HepG2 (cell line): Measurements from ENCODE around the gene ZFHX3. TPM values are rescaled to one million over a fixed set of nuclear protein-coding genes. Genes with fewer than 3 reads are reported as not detected.
A peak's percentile ranks its signal among the peaks of the same experiment; 100 is the strongest.

Experiments used
- FOXP1 ChIP-seq, 2 experiments: fragments of 450-650 bp in 1 of 2; IDR thresholded peaks; 2 replicates each; pipeline ENCODE4 v1.6.1; 2017 to 2018; ENCODE audit warnings: antibody characterized with exemption in 1 of 2
- HDAC2 ChIP-seq: sonication (generic); formaldehyde crosslinking; IDR thresholded peaks from 2 replicates; pipeline ENCODE4 v1.4.0; 2020; ENCODE audit warnings: missing genetic modification reagents
- NFIC ChIP-seq: IDR thresholded peaks from 2 replicates; pipeline ENCODE4 v1.6.1; 2012; ENCODE audit warnings: mild to moderate bottlenecking, low read length, inconsistent platforms
- SAP130 ChIP-seq: IDR thresholded peaks from 2 replicates; pipeline ENCODE4 v1.6.1; 2016; ENCODE audit warnings: low read depth
- SMAD3 ChIP-seq: sonication (generic); formaldehyde crosslinking; IDR thresholded peaks from 2 replicates; pipeline ENCODE4 v1.4.0; 2020; ENCODE audit warnings: missing genetic modification reagents
- SOX5 ChIP-seq: IDR thresholded peaks from 2 replicates; pipeline ENCODE4 v1.6.1; 2016; ENCODE audit warnings: borderline replicate concordance
- ZIK1 ChIP-seq: sonication (generic); formaldehyde crosslinking; IDR thresholded peaks from 2 replicates; pipeline ENCODE4 v1.5.0; 2020; ENCODE audit warnings: mild to moderate bottlenecking, low read depth, missing genetic modification reagents, borderline replicate concordance
- ZNF121 ChIP-seq: sonication (generic); formaldehyde crosslinking; IDR thresholded peaks from 2 replicates; pipeline ENCODE4 v1.5.0; 2020; ENCODE audit warnings: mild to moderate bottlenecking, missing genetic modification reagents
- ZNF749 ChIP-seq: sonication (generic); formaldehyde crosslinking; IDR thresholded peaks from 2 replicates; pipeline ENCODE4 v1.8.0; 2022; ENCODE audit warnings: mild to moderate bottlenecking, missing genetic modification reagents, moderate library complexity, borderline replicate concordance
- polyA plus RNA-seq, 8 experiments: library from polyadenylated mRNA; depleted of rRNA in 3 of 8; stranded (reverse) in 7 of 8; unstranded in 1 of 8; fragments of >200 nt; fragmentation: Illumina TruSeq in 4 of 8; extraction: Trizol in 4 of 8; gene quantifications; 2 replicates each; pipeline versions ENCODE4 v1.2.1 to v1.2.3, GENCODE V29; 2011 to 2016; ENCODE audit warnings: low read depth in 4 of 8, missing spikeins in 1 of 8, mixed read lengths in 1 of 8; ENCODE audit not compliant: insufficient read depth in 1 of 8
- total RNA-seq, 5 experiments: library from RNA; depleted of rRNA; stranded (reverse); fragments of >200 nt; fragmentation: Illumina TruSeq; extraction: Trizol; gene quantifications; 2 replicates each; pipeline ENCODE4 v1.2.3, GENCODE V29; 2016; ENCODE audit warnings: low read depth in 1 of 5
- TF ChIP-seq, protein P1 (sequence below): sonication (generic); formaldehyde crosslinking; IDR thresholded peaks from 2 replicates; pipeline ENCODE4 v1.4.0; 2020; ENCODE audit warnings: missing genetic modification reagents, borderline replicate concordance
- TF ChIP-seq, protein P2 (sequence below): sonication (generic); formaldehyde crosslinking; IDR thresholded peaks from 2 replicates; pipeline ENCODE4 v1.8.1; 2023; ENCODE audit warnings: mild to moderate bottlenecking, missing genetic modification reagents
- TF ChIP-seq, protein P3 (sequence below): sonication (generic); formaldehyde crosslinking; IDR thresholded peaks from 2 replicates; pipeline ENCODE4 v1.4.0; 2020; ENCODE audit warnings: mild to moderate bottlenecking, missing genetic modification reagents
- TF ChIP-seq, protein P4 (sequence below): sonication (generic); formaldehyde crosslinking; conservative IDR thresholded peaks from 2 replicates; pipeline ENCODE4 v1.4.0; 2020; ENCODE audit warnings: mild to moderate bottlenecking, missing genetic modification reagents, moderate library complexity

Gene ZFHX3
- total and polyA plus RNA-seq, 2 of the 13 experiments (the other 11 are each of a cell fraction or from before 2014, with no cell fraction given) = 5.0 to 6.0 TPM

DNA sequence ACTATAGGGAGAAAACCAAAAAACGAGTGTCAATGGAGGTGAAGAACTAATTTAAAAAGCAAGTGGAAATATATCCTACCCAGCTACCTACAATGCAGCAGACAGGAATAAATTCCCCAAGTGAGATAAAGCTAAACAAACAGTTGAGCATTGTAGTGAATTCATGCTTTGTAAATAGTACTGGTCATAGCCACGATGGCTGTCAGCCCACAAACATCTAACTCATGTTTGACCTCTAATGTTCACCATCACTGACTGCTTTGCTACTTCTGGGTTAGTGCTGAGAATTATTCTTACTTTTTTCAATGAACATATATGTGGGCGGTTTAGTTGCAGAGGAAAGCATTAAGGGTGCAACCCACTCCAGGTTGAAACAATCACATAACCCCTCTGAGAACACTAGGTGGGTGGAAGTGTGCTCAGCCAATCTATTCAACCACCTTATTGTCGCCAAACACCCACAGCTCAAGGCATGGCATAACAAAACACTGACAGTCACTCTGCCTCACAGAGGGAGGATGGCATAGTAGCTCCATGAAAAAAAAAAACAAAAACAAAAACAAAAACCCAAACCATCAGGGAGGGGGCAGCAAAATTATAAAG is 264.1 kb downstream of the ZFHX3 start (continued):
- TF ChIP-seq, protein P1, sequence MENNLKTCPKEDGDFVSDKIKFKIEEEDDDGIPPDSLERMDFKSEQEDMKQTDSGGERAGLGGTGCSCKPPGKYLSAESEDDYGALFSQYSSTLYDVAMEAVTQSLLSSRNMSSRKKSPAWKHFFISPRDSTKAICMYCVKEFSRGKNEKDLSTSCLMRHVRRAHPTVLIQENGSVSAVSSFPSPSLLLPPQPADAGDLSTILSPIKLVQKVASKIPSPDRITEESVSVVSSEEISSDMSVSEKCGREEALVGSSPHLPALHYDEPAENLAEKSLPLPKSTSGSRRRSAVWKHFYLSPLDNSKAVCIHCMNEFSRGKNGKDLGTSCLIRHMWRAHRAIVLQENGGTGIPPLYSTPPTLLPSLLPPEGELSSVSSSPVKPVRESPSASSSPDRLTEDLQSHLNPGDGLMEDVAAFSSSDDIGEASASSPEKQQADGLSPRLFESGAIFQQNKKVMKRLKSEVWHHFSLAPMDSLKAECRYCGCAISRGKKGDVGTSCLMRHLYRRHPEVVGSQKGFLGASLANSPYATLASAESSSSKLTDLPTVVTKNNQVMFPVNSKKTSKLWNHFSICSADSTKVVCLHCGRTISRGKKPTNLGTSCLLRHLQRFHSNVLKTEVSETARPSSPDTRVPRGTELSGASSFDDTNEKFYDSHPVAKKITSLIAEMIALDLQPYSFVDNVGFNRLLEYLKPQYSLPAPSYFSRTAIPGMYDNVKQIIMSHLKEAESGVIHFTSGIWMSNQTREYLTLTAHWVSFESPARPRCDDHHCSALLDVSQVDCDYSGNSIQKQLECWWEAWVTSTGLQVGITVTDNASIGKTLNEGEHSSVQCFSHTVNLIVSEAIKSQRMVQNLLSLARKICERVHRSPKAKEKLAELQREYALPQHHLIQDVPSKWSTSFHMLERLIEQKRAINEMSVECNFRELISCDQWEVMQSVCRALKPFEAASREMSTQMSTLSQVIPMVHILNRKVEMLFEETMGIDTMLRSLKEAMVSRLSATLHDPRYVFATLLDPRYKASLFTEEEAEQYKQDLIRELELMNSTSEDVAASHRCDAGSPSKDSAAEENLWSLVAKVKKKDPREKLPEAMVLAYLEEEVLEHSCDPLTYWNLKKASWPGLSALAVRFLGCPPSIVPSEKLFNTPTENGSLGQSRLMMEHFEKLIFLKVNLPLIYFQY (CRISPR knock-in tag) = no peak
- TF ChIP-seq, protein P2, sequence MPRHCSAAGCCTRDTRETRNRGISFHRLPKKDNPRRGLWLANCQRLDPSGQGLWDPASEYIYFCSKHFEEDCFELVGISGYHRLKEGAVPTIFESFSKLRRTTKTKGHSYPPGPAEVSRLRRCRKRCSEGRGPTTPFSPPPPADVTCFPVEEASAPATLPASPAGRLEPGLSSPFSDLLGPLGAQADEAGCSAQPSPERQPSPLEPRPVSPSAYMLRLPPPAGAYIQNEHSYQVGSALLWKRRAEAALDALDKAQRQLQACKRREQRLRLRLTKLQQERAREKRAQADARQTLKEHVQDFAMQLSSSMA = no peak
- no peak for TF ChIP-seq ZNF121 (CRISPR knock-in tag)
- TF ChIP-seq, protein P3, sequence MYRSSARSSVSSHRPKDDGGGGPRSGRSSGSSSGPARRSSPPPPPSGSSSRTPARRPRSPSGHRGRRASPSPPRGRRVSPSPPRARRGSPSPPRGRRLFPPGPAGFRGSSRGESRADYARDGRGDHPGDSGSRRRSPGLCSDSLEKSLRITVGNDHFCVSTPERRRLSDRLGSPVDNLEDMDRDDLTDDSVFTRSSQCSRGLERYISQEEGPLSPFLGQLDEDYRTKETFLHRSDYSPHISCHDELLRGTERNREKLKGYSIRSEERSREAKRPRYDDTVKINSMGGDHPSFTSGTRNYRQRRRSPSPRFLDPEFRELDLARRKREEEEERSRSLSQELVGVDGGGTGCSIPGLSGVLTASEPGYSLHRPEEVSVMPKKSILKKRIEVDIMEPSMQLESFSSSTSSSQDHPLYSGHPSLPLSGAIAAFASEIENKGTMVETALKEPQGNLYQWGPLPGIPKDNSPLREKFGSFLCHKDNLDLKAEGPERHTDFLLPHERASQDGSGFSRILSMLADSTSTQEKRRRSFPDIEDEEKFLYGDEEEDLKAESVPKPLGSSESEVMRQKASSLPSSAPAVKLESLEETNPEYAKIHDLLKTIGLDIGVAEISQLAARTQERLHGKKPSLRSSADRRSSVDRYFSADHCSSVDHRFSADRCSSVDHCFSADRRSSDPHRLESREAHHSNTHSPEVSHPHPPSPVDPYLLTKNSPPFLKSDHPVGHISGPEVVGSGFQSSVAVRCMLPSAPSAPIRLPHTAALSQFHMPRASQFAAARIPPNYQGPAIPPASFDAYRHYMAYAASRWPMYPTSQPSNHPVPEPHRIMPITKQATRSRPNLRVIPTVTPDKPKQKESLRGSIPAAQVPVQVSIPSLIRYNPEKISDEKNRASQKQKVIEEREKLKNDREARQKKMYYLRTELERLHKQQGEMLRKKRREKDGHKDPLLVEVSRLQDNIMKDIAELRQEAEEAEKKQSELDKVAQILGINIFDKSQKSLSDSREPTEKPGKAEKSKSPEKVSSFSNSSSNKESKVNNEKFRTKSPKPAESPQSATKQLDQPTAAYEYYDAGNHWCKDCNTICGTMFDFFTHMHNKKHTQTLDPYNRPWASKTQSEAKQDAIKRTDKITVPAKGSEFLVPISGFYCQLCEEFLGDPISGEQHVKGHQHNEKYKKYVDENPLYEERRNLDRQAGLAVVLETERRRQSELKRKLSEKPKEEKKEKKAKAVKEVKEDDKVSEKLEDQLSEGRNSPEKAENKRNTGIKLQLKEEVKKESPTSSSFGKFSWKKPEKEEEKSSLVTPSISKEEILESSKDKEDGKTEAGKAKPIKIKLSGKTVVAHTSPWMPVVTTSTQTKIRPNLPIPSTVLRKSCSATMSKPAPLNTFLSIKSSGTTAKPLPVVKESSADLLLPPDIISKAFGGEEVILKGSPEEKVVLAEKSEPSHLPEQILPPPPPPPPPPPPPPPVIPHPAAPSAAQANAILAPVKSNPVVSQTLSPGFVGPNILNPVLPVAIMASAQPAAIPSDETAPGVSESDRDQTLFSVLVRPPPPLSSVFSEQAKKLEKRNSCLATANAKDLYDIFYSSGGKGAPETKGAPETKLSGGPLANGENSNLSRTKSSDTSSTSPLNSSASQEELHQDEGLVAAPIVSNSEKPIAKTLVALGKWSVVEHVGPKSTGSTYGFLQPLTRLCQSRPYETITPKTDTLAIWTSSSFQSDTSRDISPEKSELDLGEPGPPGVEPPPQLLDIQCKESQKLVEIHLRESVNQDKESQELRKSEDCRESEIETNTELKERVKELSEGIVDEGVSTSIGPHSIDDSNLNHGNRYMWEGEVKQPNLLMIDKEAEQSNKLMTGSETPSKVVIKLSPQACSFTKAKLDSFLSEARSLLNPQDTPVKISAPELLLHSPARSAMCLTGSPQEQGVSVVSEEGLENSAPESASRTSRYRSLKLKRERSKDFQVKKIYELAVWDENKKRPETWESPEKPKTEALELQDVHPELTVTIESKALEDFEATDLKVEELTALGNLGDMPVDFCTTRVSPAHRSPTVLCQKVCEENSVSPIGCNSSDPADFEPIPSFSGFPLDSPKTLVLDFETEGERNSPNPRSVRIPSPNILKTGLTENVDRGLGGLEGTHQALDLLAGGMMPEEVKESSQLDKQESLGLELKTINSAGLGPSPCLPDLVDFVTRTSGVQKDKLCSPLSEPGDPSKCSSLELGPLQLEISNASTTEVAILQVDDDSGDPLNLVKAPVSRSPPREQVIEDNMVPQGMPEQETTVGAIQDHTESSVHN = no peak
- TF ChIP-seq SMAD3 (CRISPR knock-in tag) = no peak
- peak; percentile 33; the same call in 1 of the 2 replicates for TF ChIP-seq HDAC2
- TF ChIP-seq, protein P4, sequence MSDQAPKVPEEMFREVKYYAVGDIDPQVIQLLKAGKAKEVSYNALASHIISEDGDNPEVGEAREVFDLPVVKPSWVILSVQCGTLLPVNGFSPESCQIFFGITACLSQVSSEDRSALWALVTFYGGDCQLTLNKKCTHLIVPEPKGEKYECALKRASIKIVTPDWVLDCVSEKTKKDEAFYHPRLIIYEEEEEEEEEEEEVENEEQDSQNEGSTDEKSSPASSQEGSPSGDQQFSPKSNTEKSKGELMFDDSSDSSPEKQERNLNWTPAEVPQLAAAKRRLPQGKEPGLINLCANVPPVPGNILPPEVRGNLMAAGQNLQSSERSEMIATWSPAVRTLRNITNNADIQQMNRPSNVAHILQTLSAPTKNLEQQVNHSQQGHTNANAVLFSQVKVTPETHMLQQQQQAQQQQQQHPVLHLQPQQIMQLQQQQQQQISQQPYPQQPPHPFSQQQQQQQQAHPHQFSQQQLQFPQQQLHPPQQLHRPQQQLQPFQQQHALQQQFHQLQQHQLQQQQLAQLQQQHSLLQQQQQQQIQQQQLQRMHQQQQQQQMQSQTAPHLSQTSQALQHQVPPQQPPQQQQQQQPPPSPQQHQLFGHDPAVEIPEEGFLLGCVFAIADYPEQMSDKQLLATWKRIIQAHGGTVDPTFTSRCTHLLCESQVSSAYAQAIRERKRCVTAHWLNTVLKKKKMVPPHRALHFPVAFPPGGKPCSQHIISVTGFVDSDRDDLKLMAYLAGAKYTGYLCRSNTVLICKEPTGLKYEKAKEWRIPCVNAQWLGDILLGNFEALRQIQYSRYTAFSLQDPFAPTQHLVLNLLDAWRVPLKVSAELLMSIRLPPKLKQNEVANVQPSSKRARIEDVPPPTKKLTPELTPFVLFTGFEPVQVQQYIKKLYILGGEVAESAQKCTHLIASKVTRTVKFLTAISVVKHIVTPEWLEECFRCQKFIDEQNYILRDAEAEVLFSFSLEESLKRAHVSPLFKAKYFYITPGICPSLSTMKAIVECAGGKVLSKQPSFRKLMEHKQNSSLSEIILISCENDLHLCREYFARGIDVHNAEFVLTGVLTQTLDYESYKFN (CRISPR knock-in tag) = no peak
- peak; percentile 57 for TF ChIP-seq SAP130 (CRISPR knock-in tag)
- TF ChIP-seq ZNF749 = no peak
- no peak for TF ChIP-seq NFIC
- peak; percentile 64; the same call in 1 of the 2 replicates for TF ChIP-seq SOX5
- TF ChIP-seq FOXP1 (IDR thresholded peaks at IDR 0.05) = no peak
- peak; percentile 64 for TF ChIP-seq FOXP1 (CRISPR knock-in tag; IDR thresholded peaks at IDR 0.05)
- TF ChIP-seq ZIK1 (CRISPR knock-in tag) = no peak
